Left renal pelvis (tissue), 4 donors: ENCODE data around the gene ITGAD. TPM values are rescaled to one million over a fixed set of nuclear protein-coding genes. Genes with fewer than 3 reads are reported as not detected.
"Not testable (repeated sequence)": the region's sequence is repeated elsewhere in the genome, so short reads cannot be mapped to it uniquely, and the experiment has no call there.

Experiments
- DNase-seq, 4 donors: peaks; one replicate each; pipeline ENCODE4 v3.0.0-alpha.2; 2013; ENCODE audit warnings: low read depth in 4 of 4, low spot score in 3 of 4
- polyA plus RNA-seq, 4 donors: library from polyadenylated mRNA; unstranded; fragments of 120-200 nt; gene quantifications; one replicate each; pipeline ENCODE4 v1.2.1, GENCODE V29; 2013; ENCODE audit not compliant: insufficient read length in 4 of 4

The ITGAD gene
- polyA plus RNA-seq, 4 donors: 0.09 to 0.18 (median 0.10) TPM; not detected in 1

- no peak for DNase-seq
Measured at GRCh38 chr16:31401436-31401835, 8.3 kb downstream of the ITGAD start.

GRCh38 chr16:31402687-31403086 is 9.6 kb downstream of the ITGAD start:
- DNase-seq: no peak

DNA sequence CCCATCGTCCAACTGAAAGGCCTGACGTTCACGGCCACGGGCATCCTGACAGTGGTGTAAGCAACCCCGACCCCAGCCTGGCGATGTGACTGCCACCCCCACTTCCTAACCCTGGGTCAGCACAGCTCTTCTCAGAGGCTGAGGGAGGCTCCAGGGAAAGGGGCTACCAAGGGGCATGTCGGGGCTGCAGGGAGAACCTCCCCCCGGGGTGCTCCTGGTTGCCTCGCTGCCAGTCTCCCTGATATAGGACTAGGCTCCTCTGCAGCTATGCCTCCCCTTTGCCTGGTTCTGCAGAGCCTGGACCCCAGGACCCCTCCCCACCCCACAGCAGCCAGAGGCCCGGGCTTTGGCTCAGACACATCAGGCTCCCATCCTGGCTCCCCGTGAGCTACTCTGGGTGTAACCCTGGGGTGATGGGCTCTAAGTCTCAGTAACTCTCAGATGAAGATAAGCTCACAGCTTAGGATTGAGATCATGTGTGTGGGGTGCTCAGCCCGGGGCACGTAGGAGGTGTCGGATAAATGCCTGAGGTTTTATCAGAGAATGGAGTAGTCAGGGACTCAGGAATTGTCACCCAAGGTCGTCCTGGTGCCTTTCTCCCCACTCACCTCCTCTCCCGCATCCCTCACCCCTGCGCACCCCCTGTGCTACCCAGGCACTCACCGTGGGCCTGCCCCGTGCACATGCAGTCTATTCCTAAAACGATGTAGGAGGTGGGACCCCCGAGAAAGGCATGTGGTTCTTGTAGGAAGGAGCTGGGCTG is 10.6 kb downstream of the ITGAD start:
- DNase-seq: no peak

DNA sequence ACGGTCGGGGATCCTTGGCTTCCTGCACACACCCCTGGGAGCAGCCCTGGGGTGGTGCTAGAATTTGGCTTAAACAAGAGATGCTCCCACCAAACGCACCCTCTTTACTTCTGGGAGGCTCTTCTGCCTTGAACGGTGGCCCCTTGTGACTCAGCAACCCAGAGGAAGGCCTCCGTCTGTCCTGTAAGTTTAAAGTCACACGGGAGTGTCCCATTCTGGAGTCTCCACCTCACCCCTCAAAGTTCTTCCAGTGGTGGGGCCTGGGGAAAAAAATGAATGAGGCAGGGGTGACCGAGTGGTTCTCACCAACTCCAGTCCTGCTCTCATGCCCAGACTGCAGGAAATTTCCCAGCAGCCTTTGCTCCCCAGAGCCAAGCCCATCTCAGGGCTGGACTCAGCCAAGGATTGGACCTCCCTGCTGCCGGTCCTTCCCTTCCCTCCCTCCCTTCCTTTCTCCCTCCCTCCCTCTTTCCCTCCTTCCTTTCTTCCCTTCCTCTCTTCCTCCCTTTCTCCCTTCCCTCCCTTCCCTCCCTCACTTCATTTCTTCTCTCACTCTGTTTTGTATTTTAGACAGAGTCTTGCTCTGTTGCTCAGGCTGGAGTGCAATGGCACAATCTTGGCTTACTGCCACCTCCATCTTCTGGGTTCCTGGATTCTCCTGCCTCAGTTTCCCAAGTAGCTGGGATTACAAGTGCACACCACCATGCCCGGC is 11.4 kb downstream of the ITGAD start:
- no peak for DNase-seq

- DNase-seq: no peak
Measured at GRCh38 chr16:31407406-31407805, 14.3 kb downstream of the ITGAD start.

DNA sequence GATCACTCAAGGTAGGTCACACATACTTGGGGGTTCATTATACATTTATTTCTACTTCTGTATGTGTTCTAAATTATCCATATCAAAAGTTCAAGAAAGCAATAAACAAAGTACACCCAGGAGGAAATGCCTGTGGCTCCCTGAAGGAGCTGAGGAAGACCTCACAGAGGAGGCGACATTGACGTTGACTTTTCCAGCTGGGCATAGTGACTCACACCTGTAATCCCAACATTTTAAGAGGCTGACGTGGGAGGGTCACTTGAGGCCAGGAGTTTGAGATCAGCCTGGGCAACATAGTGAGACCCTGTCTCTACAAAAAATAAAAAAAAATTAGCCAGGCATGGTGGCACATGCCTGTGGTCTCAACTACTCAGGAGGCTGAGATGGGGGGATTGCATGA is 16.3 kb downstream of the ITGAD start:
- no peak for DNase-seq

GRCh38 chr16:31410082-31410481 is 16.9 kb downstream of the ITGAD start:
- no peak for DNase-seq

GRCh38 chr16:31411024-31411844 is 18.1 kb downstream of the ITGAD start:
- DNase-seq: no peak

- DNase-seq: no peak
Measured at GRCh38 chr16:31412750-31413149, 19.6 kb downstream of the ITGAD start.

- DNase-seq: no peak
Measured at GRCh38 chr16:31413381-31413780, 20.2 kb downstream of the ITGAD start.

DNA sequence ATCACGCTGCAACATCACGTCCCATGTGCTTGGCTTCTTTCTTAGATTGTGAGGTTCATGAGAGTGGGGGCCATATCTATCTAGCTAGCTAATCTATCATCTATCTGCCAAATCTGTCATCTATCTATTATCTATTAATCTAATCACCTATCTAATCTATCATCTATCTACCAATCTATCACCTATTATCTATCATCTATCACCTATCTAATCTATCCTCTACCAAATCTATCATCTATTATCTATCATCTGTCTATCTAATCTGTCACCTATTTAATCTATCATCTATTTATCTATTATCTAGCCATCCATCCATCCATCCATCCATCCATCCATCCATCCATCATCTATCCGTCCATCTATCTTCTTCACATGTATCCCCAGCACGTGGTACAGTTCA is 20.8 kb downstream of the ITGAD start:
- DNase-seq: no peak

DNA sequence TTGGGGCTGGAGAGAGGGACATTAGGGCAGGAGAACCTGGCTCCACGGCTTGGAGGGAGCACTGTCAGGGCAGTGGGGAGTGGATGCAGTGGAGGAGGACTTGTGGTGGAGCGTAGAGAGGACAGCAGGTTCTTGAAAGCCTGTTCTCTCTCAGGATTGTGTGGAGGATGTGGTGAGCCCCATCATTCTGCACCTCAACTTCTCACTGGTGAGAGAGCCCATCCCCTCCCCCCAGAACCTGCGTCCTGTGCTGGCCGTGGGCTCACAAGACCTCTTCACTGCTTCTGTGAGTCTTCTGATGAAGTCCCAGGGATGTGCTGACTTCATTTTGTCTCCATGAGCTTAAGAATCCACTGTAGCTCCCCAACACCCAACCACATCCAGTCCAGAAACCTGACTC is 21.6 kb downstream of the ITGAD start:
- DNase-seq: no peak

- no peak for DNase-seq
Measured at GRCh38 chr16:31416371-31416770, 23.2 kb downstream of the ITGAD start.

DNA sequence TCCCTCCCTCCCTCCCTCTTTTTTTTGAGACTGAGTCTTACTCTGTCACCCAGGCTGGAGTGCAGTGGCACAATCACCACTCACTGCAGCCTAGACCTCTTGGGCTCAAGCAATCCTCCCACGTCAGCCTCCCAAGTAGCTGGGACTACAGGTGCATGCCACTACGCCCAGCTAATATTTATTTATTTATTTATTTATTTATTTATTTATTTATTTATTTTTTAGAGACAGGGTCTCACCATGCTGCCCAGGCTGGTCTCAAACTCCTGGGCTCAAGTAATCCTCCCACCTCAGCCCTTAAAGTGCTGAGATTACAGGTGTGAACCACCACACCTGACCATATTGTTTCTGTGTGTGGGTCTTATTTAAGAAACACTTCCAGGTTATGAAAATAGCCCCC is 23.9 kb downstream of the ITGAD start:
- DNase-seq: not testable (repeated sequence)

- no peak for DNase-seq
Measured at GRCh38 chr16:31417916-31418315, 24.8 kb downstream of the ITGAD start.

DNA sequence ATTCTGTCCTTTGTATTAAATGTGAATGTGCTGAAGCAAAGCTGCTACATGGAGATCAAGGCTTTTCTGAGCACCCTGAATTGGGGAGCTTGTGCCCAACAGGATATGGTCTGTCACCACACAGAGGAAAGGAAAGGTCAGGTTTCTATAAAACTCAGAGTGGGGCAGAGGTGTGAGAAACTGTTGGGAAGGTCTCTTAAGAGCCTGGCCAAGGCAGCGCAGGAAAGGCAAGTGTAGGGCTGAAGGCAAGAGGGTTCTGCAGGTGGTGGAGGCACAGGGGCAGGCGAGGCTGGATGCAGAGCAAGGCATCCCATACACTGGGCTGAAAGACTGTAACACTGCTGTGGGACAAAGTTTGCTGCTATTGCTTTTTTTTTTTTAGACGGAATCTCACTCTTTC is 26.9 kb downstream of the ITGAD start:
- DNase-seq: no peak

DNA sequence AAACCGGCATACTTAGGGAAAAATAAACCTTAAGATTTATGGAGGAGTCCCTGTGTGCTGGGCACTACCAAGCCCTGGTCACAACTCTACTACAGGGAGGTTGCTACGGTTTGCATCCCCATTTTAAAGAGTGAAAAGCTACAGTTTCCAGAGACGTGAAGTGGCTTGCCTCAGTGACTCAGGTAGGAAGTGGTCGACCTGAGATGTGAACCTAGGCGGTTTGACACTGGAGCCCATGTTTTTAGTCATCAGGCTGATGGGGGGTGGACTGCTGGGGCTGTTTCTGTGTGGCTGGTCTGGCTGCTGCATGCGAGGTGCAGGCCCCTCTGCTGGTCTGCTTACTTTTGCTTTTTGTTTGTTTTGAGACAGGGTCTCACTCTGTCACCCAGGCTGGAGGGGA is 28.5 kb downstream of the ITGAD start:
- no peak for DNase-seq

DNA sequence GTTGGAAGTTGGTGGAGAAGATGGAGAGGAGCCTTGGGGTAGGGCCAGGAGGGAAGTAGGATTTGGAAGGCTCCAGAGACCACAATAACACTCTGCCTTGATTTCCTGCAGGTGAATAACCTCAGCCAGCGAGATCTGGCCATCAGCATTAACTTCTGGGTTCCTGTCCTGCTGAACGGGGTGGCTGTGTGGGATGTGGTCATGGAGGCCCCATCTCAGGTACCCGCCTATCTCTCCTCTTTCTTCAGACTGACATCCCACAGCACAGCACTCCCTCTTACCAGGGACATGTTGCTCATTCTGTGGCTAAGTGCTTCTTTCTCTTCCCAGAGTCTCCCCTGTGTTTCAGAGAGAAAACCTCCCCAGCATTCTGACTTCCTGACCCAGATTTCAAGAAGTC is 30.1 kb downstream of the ITGAD start:
- DNase-seq: no peak

- no peak for DNase-seq
Measured at GRCh38 chr16:31423801-31424200, 30.7 kb downstream of the ITGAD start.

DNA sequence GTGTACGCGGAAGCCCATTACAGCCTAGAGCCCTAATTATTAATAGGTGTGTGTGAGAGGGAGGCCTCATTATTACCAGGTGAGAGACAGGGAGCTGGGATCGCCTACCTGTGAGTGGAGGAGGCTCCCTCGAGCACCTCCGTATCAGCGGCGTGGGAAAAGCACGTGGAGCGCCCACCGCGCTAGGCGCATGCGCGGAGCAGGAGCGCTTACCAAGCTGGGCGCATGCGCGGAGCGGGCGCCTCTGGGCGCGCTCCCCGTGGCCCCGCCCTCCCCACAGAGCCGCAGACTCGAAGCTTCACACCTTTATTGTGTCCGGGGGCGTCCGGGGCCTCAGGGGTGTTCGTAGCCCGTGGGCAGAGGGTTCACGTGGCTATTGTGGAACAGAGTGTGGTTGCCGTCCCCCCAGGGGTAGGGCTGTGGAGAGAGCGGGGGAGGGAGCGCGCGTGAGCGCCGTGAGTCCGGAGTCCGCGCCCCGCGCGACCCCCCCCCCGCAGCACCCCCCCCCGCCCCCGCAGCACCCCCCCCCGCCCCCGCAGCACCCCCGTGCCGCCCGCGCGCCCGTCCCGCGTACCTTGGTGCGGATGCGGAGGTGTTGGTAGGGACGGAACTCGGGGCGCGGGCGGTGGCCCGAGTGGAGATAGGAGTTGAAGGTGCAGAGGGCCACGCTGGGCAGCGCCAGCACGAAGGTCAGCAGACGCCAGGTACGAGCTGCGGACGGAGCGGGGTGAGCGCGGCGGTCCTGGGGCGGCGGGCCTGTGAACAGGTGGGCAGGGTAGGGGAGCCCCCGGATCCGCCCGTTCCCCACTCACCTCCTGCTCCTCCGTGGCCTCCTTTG is 34.5 kb downstream of the ITGAD start:
- peak in 2 of 4 donors; percentile 18 to 31 for DNase-seq

DNA sequence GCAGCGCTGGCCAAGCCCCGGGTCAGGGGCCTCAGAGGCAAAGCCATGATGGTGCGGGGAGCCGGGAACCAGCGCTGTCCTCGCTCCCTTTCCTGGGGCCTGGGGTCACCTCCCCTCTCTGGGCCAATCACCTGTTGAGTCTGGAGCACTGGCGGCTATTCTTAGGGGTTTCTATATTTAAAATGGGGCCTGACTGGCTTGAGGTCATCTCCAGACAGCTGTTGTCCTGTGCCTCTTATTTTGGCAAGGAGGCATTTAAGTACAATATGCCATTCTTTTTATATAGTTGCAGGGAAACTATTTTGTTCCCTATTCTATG is 35.1 kb downstream of the ITGAD start, which contains the start of gene COX6A2:
Gene COX6A2 (minus strand): TSS at position 82 of the 319 bp plus-strand sequence. CDS start 35 bp downstream, at position 47.
- no peak for DNase-seq
